SU-DHL-6 (cell line): ENCODE results near the gene GIMAP4.
"Not testable (repeated sequence)": the region's sequence is repeated elsewhere in the genome, so short reads cannot be mapped to it uniquely, and the experiment has no call there.

ENCODE experiments used
- H2AFZ ChIP-seq: fragments of 200-600 bp; sonication (generic); 2 replicates; pipeline ENCODE4 v1.6.1; 2014; ENCODE audit warnings: low read depth, mild to moderate bottlenecking, moderate library complexity, mixed read lengths, antibody characterized with exemption, low read length; ENCODE audit not compliant: severe bottlenecking
- H3F3A ChIP-seq: fragments of 200-600 bp; shearing (Covaris generic); 2 replicates; pipeline ENCODE4 v1.6.0; 2016; ENCODE audit warnings: antibody characterized with exemption, mild to moderate bottlenecking; ENCODE audit not compliant: insufficient read depth
- H3K27ac ChIP-seq: fragments of 200-600 bp; sonication (generic); 2 replicates; pipeline ENCODE4 v1.5.1; 2016; ENCODE audit warnings: low read depth, mild to moderate bottlenecking, low read length, moderate library complexity, mixed read lengths
- H3K27me3 ChIP-seq: fragments of 200-600 bp; sonication (generic), shearing (Covaris generic); 2 replicates; pipeline ENCODE4 v1.6.0; 2014; ENCODE audit warnings: mild to moderate bottlenecking, low read length
- H3K36me3 ChIP-seq: fragments of 200-600 bp; sonication (generic); 2 replicates; pipeline ENCODE4 v1.6.1; 2014; ENCODE audit warnings: mild to moderate bottlenecking, low read length, mixed read lengths
- H3K4me2 ChIP-seq: fragments of 300-600, 200-600 bp; shearing (Covaris generic), sonication (generic); 2 replicates; pipeline ENCODE4 v1.6.0; 2014; ENCODE audit warnings: low read length, low read depth, mild to moderate bottlenecking; ENCODE audit not compliant: poor library complexity, severe bottlenecking
- H3K4me3 ChIP-seq: fragments of 200-600 bp; sonication (generic); 2 replicates; pipeline ENCODE4 v1.5.1; 2014; ENCODE audit warnings: antibody characterized with exemption, low read length, mild to moderate bottlenecking, mixed read lengths; ENCODE audit not compliant: insufficient read depth, poor library complexity, severe bottlenecking
- H3K79me2 ChIP-seq: fragments of 200-600 bp; sonication (generic); 2 replicates; pipeline ENCODE4 v1.6.1; 2014; ENCODE audit warnings: mild to moderate bottlenecking, low read length, moderate library complexity; ENCODE audit not compliant: insufficient read depth
- H3K9ac ChIP-seq: fragments of 200-600 bp; sonication (generic); 2 replicates; pipeline ENCODE4 v1.7.0; 2014; ENCODE audit warnings: mild to moderate bottlenecking, low read length
- H3K9me2 ChIP-seq: fragments of 200-600 bp; sonication (generic); replicated peaks from 2 replicates; pipeline ENCODE4 v1.6.1; 2014; ENCODE audit warnings: low read length; ENCODE audit not compliant: insufficient read depth
- H3K9me3 ChIP-seq: fragments of 200-600 bp; sonication (generic); 2 replicates; pipeline ENCODE4 v1.6.1; 2014; ENCODE audit warnings: low read length, mixed read lengths; ENCODE audit not compliant: insufficient read depth
- H4K20me1 ChIP-seq: fragments of 200-600 bp; sonication (generic); 2 replicates; pipeline ENCODE4 v1.6.1; 2014; ENCODE audit warnings: low read depth, mild to moderate bottlenecking, antibody characterized with exemption, low read length, moderate library complexity, mixed read lengths
- CTCF ChIP-seq: fragments of 200-600 bp; sonication (generic); IDR thresholded peaks from one replicate; pipeline ENCODE4 v1.5.1; 2017; ENCODE audit warnings: antibody characterized with exemption, mild to moderate bottlenecking, low read length, moderate library complexity; ENCODE audit not compliant: insufficient read depth, poor library complexity, severe bottlenecking
- EZH2phosphoT487 ChIP-seq: fragments of 200-600 bp; sonication (generic), shearing (Covaris generic); conservative IDR thresholded peaks from 2 replicates; pipeline ENCODE4 v1.6.1; 2018; ENCODE audit warnings: mild to moderate bottlenecking, antibody characterized with exemption, low read length, moderate library complexity, mixed read lengths

The GIMAP4 gene

GRCh38 chr7:150610233-150610632, 43.0 kb downstream of the GIMAP4 start:
- Histone ChIP-seq H3K36me3 (no peaks in the 10 kb centered on the region), H4K20me1 (no peaks in the 10 kb centered on the region), H3K4me3 (no peak overlapping the region), H3K79me2 (no peaks in the 10 kb centered on the region), H3K9me3 (no peaks in the 10 kb centered on the region), H3K4me2 (no peak overlapping the region), H3K9me2 (no peaks in the 10 kb centered on the region), H2AFZ (no peak overlapping the region), H3K27ac (no peak overlapping the region), H3F3A (no peaks in the 10 kb centered on the region), H3K9ac (no peak overlapping the region), H3K27me3 (no peaks in the 10 kb centered on the region)
- no peak for TF ChIP-seq EZH2phosphoT487
- no peak for TF ChIP-seq CTCF

GRCh38 chr7:150612925-150613324, 45.7 kb downstream of the GIMAP4 start:
- Histone ChIP-seq H3K27ac (no peak overlapping the region), H3K4me3 (no peak overlapping the region), H3K9me2 (no peaks in the 10 kb centered on the region), H3K36me3 (no peaks in the 10 kb centered on the region), H4K20me1 (no peaks in the 10 kb centered on the region), H3F3A (no peaks in the 10 kb centered on the region), H3K79me2 (no peaks in the 10 kb centered on the region), H3K9ac (no peak overlapping the region), H2AFZ (no peak overlapping the region), H3K9me3 (no peaks in the 10 kb centered on the region), H3K4me2 (no peak overlapping the region), H3K27me3 (no peaks in the 10 kb centered on the region)
- TF ChIP-seq EZH2phosphoT487 (no peak), CTCF (no peak)

- Histone ChIP-seq H3K9me2 (no peaks in the 10 kb centered on the region), H3K27ac (no peak overlapping the region), H3K4me2 (no peak overlapping the region), H3K27me3 (no peaks in the 10 kb centered on the region), H3K9me3 (no peaks in the 10 kb centered on the region), H3K9ac (no peak overlapping the region), H3K36me3 (no peaks in the 10 kb centered on the region), H3K4me3 (no peak overlapping the region), H3K79me2 (no peaks in the 10 kb centered on the region), H3F3A (no peaks in the 10 kb centered on the region), H2AFZ (no peak overlapping the region), H4K20me1 (no peaks in the 10 kb centered on the region)
- TF ChIP-seq CTCF (no peak), EZH2phosphoT487 (no peak)
These were observed 46.7 kb downstream of the GIMAP4 start for GRCh38 chr7:150613880-150614279.

- H3K4me3 ChIP-seq, H3K9me2 ChIP-seq, H3K79me2 ChIP-seq, H3K27me3 ChIP-seq, H3K9ac ChIP-seq, H4K20me1 ChIP-seq, H3K4me2 ChIP-seq, H3K9me3 ChIP-seq, H3K27ac ChIP-seq, H3K36me3 ChIP-seq, H2AFZ ChIP-seq, H3F3A ChIP-seq: not testable (repeated sequence)
These were observed 47.2 kb downstream of the GIMAP4 start for GRCh38 chr7:150614426-150614825.

GRCh38 chr7:150615221-150615755, 48.1 kb downstream of the GIMAP4 start:
- not testable (repeated sequence) for H4K20me1 ChIP-seq, H3K9ac ChIP-seq, H3F3A ChIP-seq, H3K79me2 ChIP-seq, H3K4me2 ChIP-seq, H2AFZ ChIP-seq, H3K9me3 ChIP-seq, H3K27ac ChIP-seq, H3K4me3 ChIP-seq, H3K9me2 ChIP-seq, H3K36me3 ChIP-seq, H3K27me3 ChIP-seq
